Esophagus muscularis mucosa (tissue), 4 donors: Measurements from ENCODE around the gene MAP6D1.

Source experiments
- CTCF ChIP-seq, 3 experiments: fragments of 200-600 bp in 2 of 3; fragments of 450-650 bp in 1 of 3; sonication (generic) in 2 of 3; IDR thresholded peaks; one replicate each; pipeline ENCODE4 v1.5.1; 2017 to 2019; ENCODE audit warnings: antibody characterized with exemption in 3 of 3, mild to moderate bottlenecking in 2 of 3, moderate library complexity in 1 of 3
- EP300 ChIP-seq: sonication (generic); formaldehyde crosslinking; IDR thresholded peaks from one replicate; pipeline ENCODE4 v1.6.1; 2017; ENCODE audit warnings: antibody characterized with exemption
- POLR2A ChIP-seq: fragments of 450-650 bp; IDR thresholded peaks from one replicate; pipeline ENCODE4 v1.6.1; 2017; ENCODE audit warnings: antibody characterized with exemption, moderate library complexity, mild to moderate bottlenecking, low read depth
- POLR2AphosphoS5 ChIP-seq, 2 donors: sonication (generic); formaldehyde crosslinking; IDR thresholded peaks; one replicate each; pipeline ENCODE4 v1.6.1; 2017; ENCODE audit warnings: antibody characterized with exemption in 2 of 2

GRCh38 chr3:183800243-183800863 is 25.0 kb downstream of the MAP6D1 start:
- TF ChIP-seq CTCF (IDR thresholded peaks at IDR 0.05), result no peak
- no peak for TF ChIP-seq EP300
- TF ChIP-seq POLR2AphosphoS5 (IDR thresholded peaks at IDR 0.05), result no peak
- no peak for TF ChIP-seq POLR2A
